ENCODE data around the gene JAKMIP1. TPM values are rescaled to one million over a fixed set of nuclear protein-coding genes. Genes with fewer than 3 reads are reported as not detected.
"Not testable (repeated sequence)": the region's sequence is repeated elsewhere in the genome, so short reads cannot be mapped to it uniquely, and the experiment has no call there.

JAKMIP1 gene
- total RNA-seq, 2 donors from 2014 or later, result 0.78 to 1.3 TPM

DNA sequence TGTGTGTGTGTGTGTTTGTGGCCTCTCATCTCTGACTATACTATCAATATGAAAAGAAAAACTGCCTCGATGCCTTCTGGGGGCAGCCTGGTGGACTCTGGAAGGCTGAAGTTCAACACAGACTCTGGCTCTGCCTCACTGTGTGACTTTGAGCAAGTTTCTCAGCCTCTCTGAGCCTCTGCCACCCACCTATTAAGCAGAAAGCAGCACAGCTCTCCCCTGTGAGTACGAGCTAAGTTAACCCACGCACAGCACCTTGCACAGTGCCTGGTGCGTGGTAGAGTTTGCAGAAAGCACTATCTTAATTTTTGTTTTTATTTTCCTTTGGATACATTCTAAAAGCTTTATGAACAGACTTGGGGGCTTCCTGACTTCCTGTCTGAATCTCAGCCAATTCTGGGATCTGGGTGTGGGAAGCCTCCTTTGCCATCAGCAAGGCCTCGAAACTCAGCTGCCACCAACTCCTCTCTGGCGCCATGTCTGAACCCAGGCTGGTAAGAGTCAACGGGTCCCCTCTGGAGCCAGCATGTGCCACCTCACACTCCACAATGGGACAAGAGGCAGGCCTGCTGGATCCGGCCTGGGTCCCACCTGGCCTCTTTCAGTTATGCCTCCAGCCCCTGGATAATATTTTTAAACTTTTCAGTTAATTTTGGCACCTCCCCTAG, 57.3 kb downstream of the JAKMIP1 start:
- no peaks in the 10 kb centered on the region for H3K36me3 ChIP-seq (replicated peaks in 1 of 2; ENCODE audit: insufficient read depth in 1 of 2, low read depth in 2 of 2)
- 69 to 75% methylated on average over 6 to 8 of the region's 8 CpGs for WGBS, 2 donors
- ATAC-seq (no peak), DNase-seq (no peak)
- H3K4me1 ChIP-seq, result no peaks in the 10 kb centered on the region
- intact Hi-C loops (cut with DNase I), result no loop called here
- no peak overlapping the region for H3K4me3 ChIP-seq
- H3K27ac ChIP-seq, result no peak overlapping the region
- H3K27me3 ChIP-seq, result no peaks in the 10 kb centered on the region
- H3K9me3 ChIP-seq, result peaks cover 0 to 14% (median 0%) of the 10 kb centered on the region in 3 donors
- TF ChIP-seq POLR2A (IDR thresholded peaks at IDR 0.05), result no peak
- TF ChIP-seq, protein P1, sequence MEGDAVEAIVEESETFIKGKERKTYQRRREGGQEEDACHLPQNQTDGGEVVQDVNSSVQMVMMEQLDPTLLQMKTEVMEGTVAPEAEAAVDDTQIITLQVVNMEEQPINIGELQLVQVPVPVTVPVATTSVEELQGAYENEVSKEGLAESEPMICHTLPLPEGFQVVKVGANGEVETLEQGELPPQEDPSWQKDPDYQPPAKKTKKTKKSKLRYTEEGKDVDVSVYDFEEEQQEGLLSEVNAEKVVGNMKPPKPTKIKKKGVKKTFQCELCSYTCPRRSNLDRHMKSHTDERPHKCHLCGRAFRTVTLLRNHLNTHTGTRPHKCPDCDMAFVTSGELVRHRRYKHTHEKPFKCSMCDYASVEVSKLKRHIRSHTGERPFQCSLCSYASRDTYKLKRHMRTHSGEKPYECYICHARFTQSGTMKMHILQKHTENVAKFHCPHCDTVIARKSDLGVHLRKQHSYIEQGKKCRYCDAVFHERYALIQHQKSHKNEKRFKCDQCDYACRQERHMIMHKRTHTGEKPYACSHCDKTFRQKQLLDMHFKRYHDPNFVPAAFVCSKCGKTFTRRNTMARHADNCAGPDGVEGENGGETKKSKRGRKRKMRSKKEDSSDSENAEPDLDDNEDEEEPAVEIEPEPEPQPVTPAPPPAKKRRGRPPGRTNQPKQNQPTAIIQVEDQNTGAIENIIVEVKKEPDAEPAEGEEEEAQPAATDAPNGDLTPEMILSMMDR (IDR thresholded peaks at IDR 0.05), result no peak

DNA sequence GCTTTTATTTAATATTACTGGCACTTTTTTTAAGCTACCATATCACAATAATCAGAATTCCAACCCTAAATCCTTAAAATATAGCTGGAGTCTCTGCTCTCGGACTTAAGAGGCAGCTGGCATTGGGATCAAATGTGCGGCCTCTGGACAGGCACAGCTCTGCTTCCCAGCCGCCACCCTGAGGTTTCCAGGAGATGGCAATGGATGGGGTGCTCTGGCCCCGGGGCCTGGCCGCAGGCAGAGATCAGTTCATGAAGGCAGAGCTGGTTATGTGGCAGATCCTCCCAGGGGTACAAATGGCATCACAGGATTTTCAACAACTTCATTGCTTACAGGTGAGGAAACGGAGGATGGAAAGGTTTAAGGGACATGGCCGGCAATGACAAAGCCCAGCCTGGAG, 57.8 kb downstream of the JAKMIP1 start:
- no peak for ATAC-seq
- no peak for TF ChIP-seq POLR2A (IDR thresholded peaks at IDR 0.05)
- TF ChIP-seq, protein P1 (IDR thresholded peaks at IDR 0.05), result no peak
- Histone ChIP-seq H3K4me1 (no peaks in the 10 kb centered on the region), H3K27me3 (no peaks in the 10 kb centered on the region), H3K27ac (no peak overlapping the region), H3K36me3 (replicated peaks in 1 of 2; ENCODE audit: insufficient read depth in 1 of 2, low read depth in 2 of 2) (no peaks in the 10 kb centered on the region), H3K4me3 (no peak overlapping the region), H3K9me3 (peaks cover 0 to 14% (median 0%) of the 10 kb centered on the region in 3 donors)
- DNase-seq, result no peak
- intact Hi-C loops (cut with DNase I), result no loop called here
- WGBS, 2 donors, result 77 to 79% methylated on average over 7 of the region's 7 CpGs

- intact Hi-C loops (cut with DNase I), result no loop called here
- no peak for TF ChIP-seq POLR2A (IDR thresholded peaks at IDR 0.05)
- TF ChIP-seq, protein P1 (IDR thresholded peaks at IDR 0.05), result no peak
- no peaks in the 10 kb centered on the region for H3K36me3 ChIP-seq (replicated peaks in 1 of 2; ENCODE audit: insufficient read depth in 1 of 2, low read depth in 2 of 2)
- 76 to 78% methylated on average over 9 of the region's 9 CpGs for WGBS, 2 donors
- H3K4me3 ChIP-seq, result no peak overlapping the region
- no peak for ATAC-seq
- H3K27ac ChIP-seq, result no peak overlapping the region
- H3K9me3 ChIP-seq, result peaks cover 0 to 14% (median 0%) of the 10 kb centered on the region in 3 donors
- H3K4me1 ChIP-seq, result no peaks in the 10 kb centered on the region
- H3K27me3 ChIP-seq, result no peaks in the 10 kb centered on the region
- DNase-seq, result no peak
Observed at GRCh38 chr4:6141554-6141953, 58.8 kb downstream of the JAKMIP1 start.

DNA sequence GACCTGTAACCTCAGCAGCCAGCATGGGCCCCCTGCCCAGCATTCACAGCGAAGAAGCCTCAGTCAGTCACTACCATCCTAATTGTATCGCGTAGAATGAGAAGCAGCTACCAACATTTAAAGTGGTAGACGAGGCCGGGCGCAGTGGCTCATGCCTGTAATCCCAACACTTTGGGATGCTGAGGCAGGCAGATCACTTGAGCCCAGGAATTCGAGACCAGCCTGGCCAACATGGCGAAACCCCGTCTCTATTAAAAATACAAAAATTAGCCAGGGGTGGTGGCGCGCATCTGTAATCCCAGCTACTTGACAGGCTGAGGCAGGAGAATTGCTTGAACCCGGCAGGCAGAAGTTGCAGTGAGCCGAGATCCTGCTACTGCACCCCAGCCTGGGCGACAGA, 59.3 kb downstream of the JAKMIP1 start:
- ATAC-seq; H3K36me3 ChIP-seq (replicated peaks in 1 of 2; ENCODE audit: insufficient read depth in 1 of 2, low read depth in 2 of 2); H3K4me1 ChIP-seq; H3K27me3 ChIP-seq; H3K4me3 ChIP-seq; DNase-seq; intact Hi-C loops (cut with DNase I); H3K27ac ChIP-seq: not testable (repeated sequence)
- H3K9me3 ChIP-seq, result peaks cover 0 to 14% (median 0%) of the 10 kb centered on the region in 3 donors
- WGBS, 2 donors, result 75 to 85% methylated on average over 14 of the region's 14 CpGs

GRCh38 chr4:6137747-6138135, 62.6 kb downstream of the JAKMIP1 start:
- H3K9me3 ChIP-seq, result no peaks in the 10 kb centered on the region
- WGBS, 2 donors, result 43 to 57% methylated on average over 1 to 3 of the region's 3 CpGs
- TF ChIP-seq, protein P1 (IDR thresholded peaks at IDR 0.05), result no peak
- no peak for TF ChIP-seq POLR2A (IDR thresholded peaks at IDR 0.05)
- no peak for DNase-seq
- intact Hi-C loops (cut with DNase I), result no loop called here
- H3K27ac ChIP-seq, result no peak overlapping the region
- H3K4me3 ChIP-seq, result no peak overlapping the region
- H3K4me1 ChIP-seq, result no peaks in the 10 kb centered on the region
- no peaks in the 10 kb centered on the region for H3K36me3 ChIP-seq (replicated peaks in 1 of 2; ENCODE audit: insufficient read depth in 1 of 2, low read depth in 2 of 2)
- no peaks in the 10 kb centered on the region for H3K27me3 ChIP-seq
- ATAC-seq, result no peak

Measured in body of pancreas (tissue), 4 donors.